ENCODE results near the gene PDPK1.
"Not testable (repeated sequence)": the region's sequence is repeated elsewhere in the genome, so short reads cannot be mapped to it uniquely, and the experiment has no call there.

GRCh38 chr16:2539192-2539844, 1.5 kb downstream of the PDPK1 start:
- not testable (repeated sequence) for TF ChIP-seq EZH2phosphoT487 (IDR thresholded peaks at IDR 0.05; ENCODE audit: low read depth); CTCF (IDR thresholded peaks at IDR 0.05; ENCODE audit: low read depth, low read length)

Measured in OCI-LY3 (cell line).